ENCODE results near the gene SORCS2.

The SORCS2 gene

GRCh38 chr4:7530932-7531639, 338.7 kb downstream of the SORCS2 start:
- DNase-seq (ENCODE audit: low spot score): no peak

- no peak for DNase-seq (ENCODE audit: low spot score)
These were observed 339.3 kb downstream of the SORCS2 start for GRCh38 chr4:7531640-7531994.

GRCh38 chr4:7532043-7532442, 339.7 kb downstream of the SORCS2 start:
- no peak for DNase-seq (ENCODE audit: low spot score)

GRCh38 chr4:7533267-7533666, 340.9 kb downstream of the SORCS2 start:
- no peak for DNase-seq (ENCODE audit: low spot score)

GRCh38 chr4:7535094-7535493, 342.8 kb downstream of the SORCS2 start:
- no peak for DNase-seq (ENCODE audit: low spot score)

GRCh38 chr4:7535619-7536018, 343.3 kb downstream of the SORCS2 start:
- DNase-seq (ENCODE audit: low spot score): no peak

GRCh38 chr4:7536876-7537275, 344.5 kb downstream of the SORCS2 start:
- DNase-seq (ENCODE audit: low spot score): no peak

GRCh38 chr4:7537853-7538400, 345.6 kb downstream of the SORCS2 start:
- no peak for DNase-seq (ENCODE audit: low spot score)

- no peak for DNase-seq (ENCODE audit: low spot score)
These were observed 346.2 kb downstream of the SORCS2 start for GRCh38 chr4:7538518-7538917.

- no peak for DNase-seq (ENCODE audit: low spot score)
These were observed 346.8 kb downstream of the SORCS2 start for GRCh38 chr4:7539186-7539585.

- DNase-seq (ENCODE audit: low spot score): no peak
These were observed 347.3 kb downstream of the SORCS2 start for GRCh38 chr4:7539659-7540058.

- DNase-seq (ENCODE audit: low spot score): no peak
These were observed 347.9 kb downstream of the SORCS2 start for GRCh38 chr4:7540206-7540605.

- DNase-seq (ENCODE audit: low spot score): no peak
These were observed 348.5 kb downstream of the SORCS2 start for GRCh38 chr4:7540654-7541413.

- no peak for DNase-seq (ENCODE audit: low spot score)
These were observed 349.1 kb downstream of the SORCS2 start for GRCh38 chr4:7541414-7541810.

GRCh38 chr4:7542781-7543180, 350.4 kb downstream of the SORCS2 start:
- no peak for DNase-seq (ENCODE audit: low spot score)

- no peak for DNase-seq (ENCODE audit: low spot score)
These were observed 353.9 kb downstream of the SORCS2 start for GRCh38 chr4:7546152-7546808.

- no peak for DNase-seq (ENCODE audit: low spot score)
These were observed 354.6 kb downstream of the SORCS2 start for GRCh38 chr4:7546809-7547367.

- no peak for DNase-seq (ENCODE audit: low spot score)
These were observed 355.2 kb downstream of the SORCS2 start for GRCh38 chr4:7547368-7548040.

- DNase-seq (ENCODE audit: low spot score): no peak
These were observed 357.5 kb downstream of the SORCS2 start for GRCh38 chr4:7549866-7550265.

GRCh38 chr4:7552466-7552865, 360.1 kb downstream of the SORCS2 start:
- DNase-seq (ENCODE audit: low spot score): no peak

GRCh38 chr4:7553280-7553679, 360.9 kb downstream of the SORCS2 start:
- no peak for DNase-seq (ENCODE audit: low spot score)

- DNase-seq (ENCODE audit: low spot score): no peak
These were observed 362.6 kb downstream of the SORCS2 start for GRCh38 chr4:7554905-7555304.

Data from cerebellar cortex (tissue), 1 donor.